H1 (cell line): Measurements from ENCODE around the gene FAAH2. TPM values are rescaled to one million over a fixed set of nuclear protein-coding genes. Genes with fewer than 3 reads are reported as not detected.

Source experiments
- CTCF ChIA-PET: fragments of 300-600 bp; sonication (Branson Sonifier 250); formaldehyde crosslinking; loops from one replicate; lab custom pipeline; 2021; ENCODE audit not compliant: partially characterized antibody; lab: Charles Lee
- POLR2A ChIA-PET: fragments of 300-600 bp; sonication (Branson Sonifier 250); formaldehyde crosslinking; loops from one replicate; lab custom pipeline; 2021; ENCODE audit warnings: inconsistent platforms; ENCODE audit not compliant: partially characterized antibody; lab: Charles Lee
- DNase-seq, 2 experiments: peaks; one replicate each; pipeline versions ENCODE4 v3.0.0 to v3.0.0-alpha.2; 2010 to 2022; ENCODE audit warnings: low spot score in 2 of 2, low read depth in 1 of 2, mixed read lengths in 1 of 2
- FAIRE-seq: peaks from 2 replicates; lab custom pipeline; 2011; peaks lifted over from hg19 to GRCh38; lab: Jason Lieb, UNC
- H2AFZ ChIP-seq: 2 replicates; pipeline ENCODE4 v1.8.1; 2012; ENCODE audit warnings: low read length, inconsistent platforms
- H2AK5ac ChIP-seq: 2 replicates; pipeline ENCODE4 v1.6.1; 2013; ENCODE audit warnings: low read depth, low read length
- H2BK120ac ChIP-seq: replicated peaks from 2 replicates; pipeline ENCODE3; 2013; ENCODE audit warnings: low read depth, low read length, inconsistent platforms
- H2BK12ac ChIP-seq: 2 replicates; pipeline ENCODE4 v1.6.1; 2013; ENCODE audit warnings: low read depth, low read length
- H2BK15ac ChIP-seq: 2 replicates; pipeline ENCODE4 v1.6.1; 2013; ENCODE audit warnings: low read length
- H2BK20ac ChIP-seq: 2 replicates; pipeline ENCODE4 v1.6.1; 2013; ENCODE audit warnings: low read length
- H2BK5ac ChIP-seq: 2 replicates; pipeline ENCODE4 v1.6.1; 2013; ENCODE audit warnings: low read depth, low read length
- H3K14ac ChIP-seq: 2 replicates; pipeline ENCODE4 v1.6.1; 2013; ENCODE audit warnings: inconsistent platforms; ENCODE audit not compliant: insufficient read length
- H3K18ac ChIP-seq: 2 replicates; pipeline ENCODE4 v1.6.1; 2013; ENCODE audit warnings: low read length; ENCODE audit errors: extremely low read depth
- H3K23ac ChIP-seq: 2 replicates; pipeline ENCODE4 v1.6.1; 2013; ENCODE audit warnings: inconsistent platforms; ENCODE audit not compliant: insufficient read length
- H3K23me2 ChIP-seq: 2 replicates; pipeline ENCODE4 v1.6.1; 2013; ENCODE audit warnings: low read depth, low read length
- H3K27ac ChIP-seq: 2 replicates; pipeline ENCODE4 v1.6.1; 2011; ENCODE audit warnings: low read depth, low read length, inconsistent platforms
- H3K27me3 ChIP-seq, 4 experiments: replicated peaks in 1 of 4; 1 replicate in 1 of 4; 2 replicates in 3 of 4; pipeline versions ENCODE4 v1.6.1 to v1.8.1; 2011 to 2013; ENCODE audit warnings: low read length in 3 of 4, mild to moderate bottlenecking in 3 of 4, inconsistent platforms in 2 of 4, mixed read lengths in 2 of 4, moderate library complexity in 1 of 4; ENCODE audit not compliant: control insufficient read depth in 3 of 4, insufficient read depth in 3 of 4; ENCODE audit errors: extremely low read depth in 1 of 4
- H3K36me3 ChIP-seq, 4 experiments: 2 replicates each; pipeline versions ENCODE4 v1.6.1 to v1.8.1; 2011 to 2013; ENCODE audit warnings: mild to moderate bottlenecking in 4 of 4, low read length in 3 of 4, moderate library complexity in 2 of 4, control low read depth in 1 of 4, inconsistent platforms in 1 of 4; ENCODE audit not compliant: insufficient read depth in 4 of 4, control insufficient read depth in 2 of 4
- H3K4ac ChIP-seq: replicated peaks from 2 replicates; pipeline ENCODE3; 2013; ENCODE audit warnings: low read length, low read depth, mixed read lengths, inconsistent platforms; ENCODE audit not compliant: insufficient read length
- H3K4me1 ChIP-seq, 4 experiments: replicated peaks in 1 of 4; 1 replicate in 1 of 4; 2 replicates in 3 of 4; pipeline versions ENCODE4 v1.6.1 to v1.8.1; 2011 to 2013; ENCODE audit warnings: low read length in 3 of 4, inconsistent platforms in 2 of 4, mixed read lengths in 1 of 4; ENCODE audit not compliant: insufficient read depth in 4 of 4, control insufficient read depth in 3 of 4
- H3K4me2 ChIP-seq, 2 experiments: 2 replicates each; pipeline versions ENCODE4 v1.6.1 to v1.8.1; 2011 to 2013; ENCODE audit warnings: low read depth in 2 of 2, low read length in 2 of 2, control low read depth in 1 of 2, inconsistent platforms in 1 of 2, mild to moderate bottlenecking in 1 of 2; ENCODE audit not compliant: insufficient read depth in 1 of 2
- H3K4me3 ChIP-seq, 4 experiments: fragments of 200-600, 300-600 bp in 1 of 4; sonication (generic), shearing (Covaris generic), sonication (Bioruptor Twin) in 1 of 4; 2 replicates each; pipeline versions ENCODE4 v1.5.1 to v1.8.1; 2011 to 2016; ENCODE audit warnings: low read length in 4 of 4, low read depth in 3 of 4, control low read depth in 2 of 4, inconsistent platforms in 2 of 4, mild to moderate bottlenecking in 2 of 4, mixed read lengths in 1 of 4, moderate library complexity in 1 of 4; ENCODE audit not compliant: insufficient read depth in 2 of 4; ENCODE audit errors: extremely low read depth in 1 of 4
- H3K56ac ChIP-seq: replicated peaks from 2 replicates; pipeline ENCODE3; 2013; ENCODE audit warnings: low read depth, mild to moderate bottlenecking, mixed read lengths, low read length, inconsistent platforms; ENCODE audit not compliant: insufficient read length
- H3K79me1 ChIP-seq: 2 replicates; pipeline ENCODE4 v1.6.1; 2013; ENCODE audit warnings: low read depth, low read length, control low read depth
- H3K79me2 ChIP-seq, 2 experiments: 2 replicates each; pipeline versions ENCODE4 v1.6.1 to v1.8.1; 2012 to 2013; ENCODE audit warnings: low read length in 2 of 2, mild to moderate bottlenecking in 2 of 2, inconsistent platforms in 1 of 2; ENCODE audit not compliant: insufficient read depth in 2 of 2, control insufficient read depth in 1 of 2
- H3K9ac ChIP-seq, 4 experiments: replicated peaks in 1 of 4; 1 replicate in 1 of 4; 2 replicates in 3 of 4; pipeline versions ENCODE4 v1.6.1 to v1.8.1; 2011 to 2013; ENCODE audit warnings: low read depth in 3 of 4, low read length in 3 of 4, control low read depth in 2 of 4, mild to moderate bottlenecking in 2 of 4, moderate library complexity in 2 of 4, inconsistent platforms in 1 of 4; ENCODE audit errors: extremely low read depth in 1 of 4
- H3K9me3 ChIP-seq, 2 experiments: 2 replicates each; pipeline versions ENCODE4 v1.6.1 to v1.8.1; 2012 to 2013; ENCODE audit warnings: mild to moderate bottlenecking in 2 of 2, moderate library complexity in 2 of 2, control low read depth in 1 of 2, inconsistent platforms in 1 of 2, low read depth in 1 of 2, low read length in 1 of 2, mixed read lengths in 1 of 2; ENCODE audit not compliant: insufficient read depth in 2 of 2
- H4K20me1 ChIP-seq, 2 experiments: replicated peaks in 1 of 2; 2 replicates each; pipeline versions ENCODE3 to v1.8.1; 2011 to 2013; ENCODE audit warnings: inconsistent platforms in 2 of 2, low read length in 2 of 2, mild to moderate bottlenecking in 1 of 2; ENCODE audit not compliant: insufficient read depth in 2 of 2, control insufficient read depth in 1 of 2
- H4K5ac ChIP-seq: 2 replicates; pipeline ENCODE4 v1.6.1; 2013; ENCODE audit warnings: low read length, low read depth, mixed read lengths, inconsistent platforms; ENCODE audit not compliant: insufficient read length
- H4K8ac ChIP-seq: 2 replicates; pipeline ENCODE4 v1.8.0; 2013; ENCODE audit warnings: mild to moderate bottlenecking, moderate library complexity, low read length, inconsistent platforms; ENCODE audit not compliant: insufficient read depth; ENCODE audit errors: extremely low read depth
- H4K91ac ChIP-seq: replicated peaks from 2 replicates; pipeline ENCODE3; 2013; ENCODE audit warnings: low read length, mixed read lengths, inconsistent platforms; ENCODE audit not compliant: insufficient read length
- ATF2 ChIP-seq: IDR thresholded peaks from 2 replicates; pipeline ENCODE4 v1.6.1; 2012; ENCODE audit warnings: low read length, inconsistent platforms
- BCL11A ChIP-seq, 2 experiments: IDR thresholded peaks; one replicate each; pipeline ENCODE4 v1.6.1; 2011; ENCODE audit warnings: low read depth in 2 of 2, low read length in 2 of 2, mild to moderate bottlenecking in 2 of 2
- E2F6 ChIP-seq: IDR thresholded peaks from 2 replicates; pipeline ENCODE4 v1.6.1; 2012; ENCODE audit warnings: inconsistent platforms
- FOSL1 ChIP-seq: IDR thresholded peaks from 2 replicates; pipeline ENCODE4 v1.6.1; 2011; ENCODE audit warnings: mild to moderate bottlenecking, low read depth, low read length, moderate library complexity; ENCODE audit not compliant: insufficient read depth
- KDM5A ChIP-seq: fragments of 200-600 bp; IDR thresholded peaks from 2 replicates; pipeline ENCODE4 v1.7.1; 2012; ENCODE audit warnings: mild to moderate bottlenecking, low read length, inconsistent platforms, mixed read lengths
- MAFK ChIP-seq: IDR thresholded peaks from 2 replicates; pipeline ENCODE4 v1.6.1; 2012; ENCODE audit warnings: low read depth, mild to moderate bottlenecking, improper control_type of control experiment, low read length
- NANOG ChIP-seq: IDR thresholded peaks from 2 replicates; pipeline ENCODE4 v1.6.1; 2011; ENCODE audit warnings: low read length, low read depth, mild to moderate bottlenecking, inconsistent platforms; ENCODE audit not compliant: insufficient read depth, poor library complexity, severe bottlenecking
- POU5F1 ChIP-seq: IDR thresholded peaks from 2 replicates; pipeline ENCODE4 v1.6.1; 2011; ENCODE audit warnings: low read depth, mild to moderate bottlenecking, low read length, moderate library complexity
- SP2 ChIP-seq: IDR thresholded peaks from 2 replicates; pipeline ENCODE4 v1.6.1; 2012; ENCODE audit warnings: mild to moderate bottlenecking, low read length, inconsistent platforms
- SUZ12 ChIP-seq: fragments of 200-600 bp; sonication (generic); IDR thresholded peaks from 2 replicates; pipeline ENCODE4 v1.6.1; 2012; ENCODE audit warnings: mild to moderate bottlenecking, inconsistent platforms, low read length, moderate library complexity, mixed read lengths
- USF2 ChIP-seq: IDR thresholded peaks from 2 replicates; pipeline ENCODE4 v1.6.1; 2011; ENCODE audit warnings: low read length, improper control_type of control experiment
- WGBS, 2 experiments: shearing (Covaris generic) in 1 of 2; methylation state at CpG; one replicate each; pipeline versions ENCODE4 v1.1.6 to v1.1.7; 2013 to 2015; ENCODE audit warnings: low lambda C conversion rate in 2 of 2, mixed read lengths in 2 of 2, inconsistent platforms in 1 of 2, low coverage in 1 of 2, missing lambda C conversion rate in 1 of 2; ENCODE audit not compliant: insufficient replicate concordance in 2 of 2, insufficient coverage in 1 of 2, insufficient read length in 1 of 2; ENCODE audit errors: extremely low coverage in 1 of 2, missing lambda C conversion rate in 1 of 2; 5-methylcytosine and 5-hydroxymethylcytosine counted together
- polyA plus RNA-seq, 7 experiments: library from polyadenylated mRNA; depleted of rRNA in 3 of 7; stranded (reverse) in 5 of 7; unstranded in 2 of 7; fragments of >200 nt in 5 of 7; fragments of 200-250 nt in 2 of 7; gene quantifications; 1 replicate in 5 of 7; 2 replicates in 1 of 7; 4 replicates in 1 of 7; pipeline versions ENCODE4 v1.2.1 to v1.2.3, GENCODE V29; 2011 to 2013; ENCODE audit warnings: missing spikeins in 2 of 7, mixed read lengths in 2 of 7
- total RNA-seq: library from RNA; stranded (reverse); fragmentation: NEBNext Ultra II Directional; extraction: Animal tissue kit (Norgen Biotek cat#: 25700); gene quantifications from 2 replicates; pipeline ENCODE4 v1.2.1, GENCODE V29; 2021

Gene FAAH2
- total and polyA plus RNA-seq, 2 of the 8 experiments (the other 6 are each of a cell fraction or from before 2014, with no cell fraction given) = 3.6 to 4.4 TPM

GRCh38 chrX:57366430-57366829 lies 79.9 kb downstream of the FAAH2 start:
- DNase-seq = no peak
- H3K4ac ChIP-seq = no peak overlapping the region
- H3K23ac ChIP-seq = no peak overlapping the region
- no peaks in the 10 kb centered on the region; a peak in 1 of 7 replicates for H3K4me1 ChIP-seq
- no peaks in the 10 kb centered on the region for H3K9me3 ChIP-seq
- WGBS, 2 experiments = 88% methylated on average over 1 of the region's 4 CpGs; no CpG with 5 or more reads in 1 of the 2 experiments
- no peak overlapping the region for H4K5ac ChIP-seq
- H3K27ac ChIP-seq = no peak overlapping the region
- no peaks in the 10 kb centered on the region for H4K20me1 ChIP-seq
- H4K91ac ChIP-seq = no peak overlapping the region
- no peak overlapping the region for H3K4me3 ChIP-seq
- H2BK120ac ChIP-seq = no peak overlapping the region
- no peak overlapping the region for H2BK20ac ChIP-seq
- no peak overlapping the region for H3K14ac ChIP-seq
- H3K79me2 ChIP-seq = no peaks in the 10 kb centered on the region
- H3K27me3 ChIP-seq = no peaks in the 10 kb centered on the region
- no peak overlapping the region for H2BK12ac ChIP-seq
- H3K56ac ChIP-seq = no peak overlapping the region
- no peak overlapping the region for H2AFZ ChIP-seq
- no peak overlapping the region for H3K4me2 ChIP-seq
- no peak overlapping the region for H2AK5ac ChIP-seq
- H2BK15ac ChIP-seq = no peak overlapping the region
- H3K18ac ChIP-seq = no peak overlapping the region
- no peaks in the 10 kb centered on the region for H3K23me2 ChIP-seq
- FAIRE-seq = no peak
- no peak overlapping the region for H2BK5ac ChIP-seq
- no peaks in the 10 kb centered on the region for H3K36me3 ChIP-seq
- no peaks in the 10 kb centered on the region for H3K79me1 ChIP-seq
- no peak overlapping the region for H4K8ac ChIP-seq
- POLR2A ChIA-PET = no interaction called here
- CTCF ChIA-PET = interaction anchor here (1.1 kb wide), 1 partner anchor 198 kb away, joined by 3 read pairs; no protein-coding TSS in a partner anchor
- H3K9ac ChIP-seq = no peak overlapping the region
- TF ChIP-seq MAFK (no peak), USF2 (no peak), E2F6 (no peak), SUZ12 (no peak), KDM5A (no peak), SP2 (no peak), FOSL1 (no peak), NANOG (no peak), BCL11A (IDR thresholded peaks at IDR 0.05; ENCODE audit: low read depth in 2 of 2, low read length in 2 of 2) (no peak), POU5F1 (no peak), ATF2 (no peak)
